K562 (cell line): ENCODE data around the gene IZUMO4. TPM values are rescaled to one million over a fixed set of nuclear protein-coding genes. Genes with fewer than 3 reads are reported as not detected.

ENCODE experiments used
- ATAC-seq: fragments of 200-7000 bp; cut with Tn5 transposase; 3 replicates; pipeline ENCODE4 v1.9.1; 2020; ENCODE audit warnings: moderate library complexity
- BruUV-seq: library from RNA; stranded (reverse); fragments of 400-500 nt; replicated peaks from 2 replicates; lab custom pipeline; 2021; lab: Mats Ljungman, UMichigan
- CTCF ChIA-PET: fragments of 300-600 bp; formaldehyde crosslinking; extraction: SDS; loops from one replicate; lab custom pipeline; 2021; ENCODE audit warnings: low intra/inter-chr PET ratio; lab: Yijun Ruan, JAX
- POLR2A ChIA-PET: fragments of 300-600, 350-650 bp; sonication (Branson Sonifier 250); formaldehyde crosslinking; extraction: SDS; loops from one replicate; lab custom pipeline; 2021; ENCODE audit warnings: antibody characterized with exemption, inconsistent platforms; lab: Yijun Ruan, JAX
- DNase-seq, 4 experiments: peaks; one replicate each; pipeline versions ENCODE4 v3.0.0 to v3.0.0-alpha.2; 2011 to 2018; ENCODE audit warnings: low spot score in 3 of 4, mixed read lengths in 3 of 4; ENCODE audit errors: extremely low read depth in 1 of 4
- FAIRE-seq: peaks from 2 replicates; lab custom pipeline; 2011; peaks lifted over from hg19 to GRCh38; lab: Jason Lieb, UNC
- H2AFZ ChIP-seq: 2 replicates; pipeline ENCODE4 v1.6.0; 2011; ENCODE audit warnings: low read depth, low read length, control low read depth, inconsistent platforms
- H3K27ac ChIP-seq: fragments of 200-600 bp; 3 replicates; pipeline ENCODE4 v1.8.0; 2011; ENCODE audit warnings: low read depth, mild to moderate bottlenecking, control low read depth, inconsistent platforms, low read length, moderate library complexity, mixed read lengths; ENCODE audit errors: extremely low read depth
- H3K27me3 ChIP-seq, 2 experiments: fragments of 300-600 bp in 1 of 2; 2 replicates in 1 of 2; 3 replicates in 1 of 2; pipeline versions ENCODE4 v1.6.0 to v1.8.0; 2011; ENCODE audit warnings: inconsistent platforms in 2 of 2, low read length in 2 of 2, mild to moderate bottlenecking in 1 of 2, mixed read lengths in 1 of 2, moderate library complexity in 1 of 2; ENCODE audit not compliant: control insufficient read depth in 2 of 2, insufficient read depth in 2 of 2
- H3K36me3 ChIP-seq: fragments of 300-600 bp; 3 replicates; pipeline ENCODE4 v1.8.0; 2011; ENCODE audit warnings: mild to moderate bottlenecking, low read length, inconsistent platforms; ENCODE audit not compliant: control insufficient read depth, insufficient read depth
- H3K4me1 ChIP-seq, 2 experiments: fragments of 200-600 bp in 1 of 2; replicated peaks in 1 of 2; 2 replicates in 1 of 2; 3 replicates in 1 of 2; pipeline versions ENCODE4 v1.5.1 to v1.8.0; 2011; ENCODE audit warnings: inconsistent platforms in 2 of 2, low read length in 2 of 2, mild to moderate bottlenecking in 1 of 2, mixed read lengths in 1 of 2, moderate library complexity in 1 of 2; ENCODE audit not compliant: control insufficient read depth in 2 of 2, insufficient read depth in 2 of 2
- H3K4me2 ChIP-seq: 2 replicates; pipeline ENCODE4 v1.6.1; 2011; ENCODE audit warnings: low read length, control low read depth, inconsistent platforms, mixed read lengths; ENCODE audit not compliant: insufficient read depth
- H3K4me3 ChIP-seq: fragments of 200-600 bp; sonication (generic), shearing (Covaris generic); 2 replicates; pipeline ENCODE4 v1.5.1; 2016; ENCODE audit warnings: control low read depth, inconsistent platforms
- H3K79me2 ChIP-seq: fragments of 200-600 bp; 3 replicates; pipeline ENCODE4 v1.8.0; 2011; ENCODE audit warnings: low read length, inconsistent platforms; ENCODE audit not compliant: control insufficient read depth, insufficient read depth
- H3K9ac ChIP-seq, 2 experiments: 2 replicates each; pipeline versions ENCODE4 v1.6.0 to v1.6.1; 2011; ENCODE audit warnings: low read depth in 2 of 2, low read length in 2 of 2, control low read depth in 1 of 2, inconsistent platforms in 1 of 2, mild to moderate bottlenecking in 1 of 2, mixed read lengths in 1 of 2; ENCODE audit not compliant: insufficient read depth in 1 of 2
- H3K9me1 ChIP-seq: one replicate; pipeline ENCODE4 v1.6.0; 2011; ENCODE audit warnings: inconsistent platforms, mild to moderate bottlenecking, low read length, moderate library complexity; ENCODE audit not compliant: control insufficient read depth, insufficient read depth
- H3K9me3 ChIP-seq: replicated peaks from 2 replicates; pipeline ENCODE4 v1.5.1; 2011; ENCODE audit warnings: low read depth, low read length, inconsistent platforms; ENCODE audit not compliant: control insufficient read depth, insufficient read depth
- H4K20me1 ChIP-seq: replicated peaks from 2 replicates; pipeline ENCODE4 v1.6.1; 2011; ENCODE audit warnings: low read length, inconsistent platforms, mixed read lengths; ENCODE audit not compliant: control insufficient read depth, insufficient read depth
- MECOM ChIP-seq: fragments of 250-450 bp; sonication (Bioruptor Pico); IDR thresholded peaks from 2 replicates; pipeline ENCODE4 v1.8.0; 2022; ENCODE audit warnings: inconsistent platforms
- POLR2AphosphoS5 ChIP-seq: IDR thresholded peaks from 2 replicates; pipeline ENCODE4 v1.6.1; 2011; ENCODE audit warnings: mild to moderate bottlenecking, low read depth, low read length, moderate library complexity; ENCODE audit not compliant: control insufficient read depth, insufficient read depth
- POLR2G ChIP-seq: fragments of 200-400 bp; formaldehyde crosslinking; IDR thresholded peaks from 2 replicates; pipeline ENCODE4 v1.6.1; 2017; ENCODE audit warnings: low read depth, mild to moderate bottlenecking, antibody characterized with exemption, low read length, moderate library complexity
- RBM22 ChIP-seq: fragments of 200-400 bp; formaldehyde crosslinking; IDR thresholded peaks from 2 replicates; pipeline ENCODE4 v1.6.1; 2018; ENCODE audit warnings: low read length, low read depth; ENCODE audit not compliant: poor library complexity, severe bottlenecking
- SMC3 ChIP-seq: conservative IDR thresholded peaks from 2 replicates; pipeline ENCODE4 v1.6.1; 2011; ENCODE audit warnings: low read depth, low read length, improper control_type of control experiment; ENCODE audit not compliant: insufficient read depth
- UBTF ChIP-seq, 2 experiments: IDR thresholded peaks; 2 replicates each; pipeline ENCODE4 v1.6.1; 2012; ENCODE audit warnings: improper control_type of control experiment in 2 of 2, low read depth in 2 of 2, low read length in 2 of 2, borderline replicate concordance in 1 of 2
- ZNF584 ChIP-seq: fragments of 200-800 bp; sonication (Bioruptor generic); IDR thresholded peaks from 2 replicates; pipeline ENCODE4 v1.6.1; 2016; ENCODE audit warnings: low read depth, mild to moderate bottlenecking, missing genetic modification characterization, missing compliant biosample characterization
- ZNF589 ChIP-seq: fragments of 200-800 bp; sonication (Bioruptor generic); IDR thresholded peaks from 2 replicates; pipeline ENCODE4 v1.6.1; 2016; ENCODE audit warnings: low read depth, missing genetic modification characterization, missing compliant biosample characterization
- ZNF830 ChIP-seq: fragments of 250-450 bp; sonication (Bioruptor Pico); IDR thresholded peaks from 2 replicates; pipeline ENCODE4 v1.5.0; 2021; ENCODE audit warnings: mild to moderate bottlenecking
- WGBS: fragments of 100-300 bp; shearing (Covaris generic); methylation state at CpG from one replicate; pipeline ENCODE4 v1.1.6; 2016; ENCODE audit warnings: low coverage, mixed read lengths; ENCODE audit not compliant: insufficient coverage; ENCODE audit errors: missing lambda C conversion rate; 5-methylcytosine and 5-hydroxymethylcytosine counted together
- in situ Hi-C: fragments of 300-500 bp; cut with MboI; formaldehyde crosslinking; loops from 4 replicates; pipeline ENCODE4 v1.15.0; 2018; ENCODE audit warnings: inconsistent platforms, mixed read lengths
- intact Hi-C: fragments of 100-400 bp; cut with micrococcal nuclease; formaldehyde crosslinking; loops from 2 replicates; pipeline ENCODE4 v1.14.2; 2022
- polyA plus RNA-seq, 8 experiments: library from polyadenylated mRNA; depleted of rRNA in 4 of 8; stranded (reverse) in 5 of 8; unstranded in 3 of 8; fragments of >200 nt; fragmentation: Nextera tagmentation in 2 of 8; fragmentation: Illumina TruSeq in 1 of 8; extraction: Ambion mirVana in 2 of 8; extraction: Trizol in 1 of 8; gene quantifications; 2 replicates each; pipeline versions ENCODE4 v1.2.1 to v1.2.3, GENCODE V29; 2011 to 2014; ENCODE audit warnings: inconsistent platforms in 1 of 8, missing spikeins in 1 of 8
- total RNA-seq, 7 experiments: library from RNA; depleted of rRNA in 6 of 7; stranded (reverse); fragments of >200 nt in 6 of 7; fragmentation: Illumina TruSeq in 2 of 7; extraction: Trizol in 2 of 7; gene quantifications; 2 replicates each; pipeline versions ENCODE4 v1.2.1 to v1.2.3, GENCODE V29; 2011 to 2021; ENCODE audit warnings: low replicate concordance in 1 of 7

IZUMO4 gene
- total and polyA plus RNA-seq, 9 of the 15 experiments (the other 6 are each of a cell fraction or from before 2014, with no cell fraction given), result 0.07 to 3.9 (median 1.2) TPM

DNA sequence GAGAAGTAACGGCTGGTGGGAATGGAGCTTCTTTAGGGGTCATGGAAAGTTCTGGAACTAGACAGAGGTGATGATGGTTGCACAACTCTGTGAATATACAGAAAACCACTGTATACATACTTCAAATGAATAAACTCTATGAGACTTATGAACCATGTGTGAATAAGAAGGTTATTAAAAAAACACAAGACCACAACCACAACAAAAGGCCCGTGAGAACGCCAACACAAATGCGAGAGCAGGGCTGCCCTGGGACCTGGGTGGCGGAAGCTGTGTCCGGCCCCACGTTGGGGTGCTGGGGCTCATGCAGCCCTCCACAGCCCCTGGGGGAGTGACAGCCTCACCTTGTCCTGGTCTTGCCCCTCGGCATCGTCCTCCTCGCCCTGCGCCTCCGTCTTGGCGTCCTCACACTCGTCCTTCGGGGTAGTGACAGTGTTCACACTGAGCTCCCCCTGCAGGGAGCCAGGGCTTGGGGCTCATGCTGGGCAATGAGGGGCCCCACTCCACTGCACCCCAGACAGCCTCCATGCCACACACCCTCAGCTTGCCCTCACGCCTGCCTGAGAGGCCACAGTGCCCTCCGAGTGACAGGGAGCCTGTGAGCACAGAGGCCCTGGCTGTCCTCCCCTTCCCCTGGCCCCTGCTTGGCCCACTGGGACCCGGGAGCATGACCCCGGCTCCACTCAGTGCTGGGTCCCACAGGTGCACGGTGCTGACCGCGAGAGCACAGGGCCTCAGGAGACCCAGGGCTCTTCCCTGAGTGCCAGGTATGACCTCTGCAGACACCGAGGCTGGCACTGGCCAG, 16.0 kb downstream of the IZUMO4 start:
- Histone ChIP-seq H3K9me1 (no peaks in the 10 kb centered on the region), H3K4me2 (no peak overlapping the region), H3K27me3 (no peaks in the 10 kb centered on the region), H3K79me2 (no peaks in the 10 kb centered on the region), H3K9me3 (no peaks in the 10 kb centered on the region), H3K27ac (no peak overlapping the region), H2AFZ (no peak overlapping the region), H3K9ac (no peak overlapping the region), H3K36me3 (peaks cover 98% of the 10 kb centered on the region), H4K20me1 (no peaks in the 10 kb centered on the region; the same call in 1 of the 2 replicates), H3K4me1 (peaks cover 0 to 16% of the 10 kb centered on the region in 2 experiments; a peak in 1 of 5 replicates), H3K4me3 (no peak overlapping the region)
- no TSS peak for BruUV-seq
- in situ Hi-C loops, result no loop called here
- TF ChIP-seq UBTF (IDR thresholded peaks at IDR 0.05; ENCODE audit: borderline replicate concordance in 1 of 2, low read depth in 2 of 2, low read length in 2 of 2) (no peak), POLR2G (peak; percentile 51; the same call in 1 of the 2 replicates), SMC3 (no peak), MECOM (CRISPR knock-in tag) (no peak), POLR2AphosphoS5 (no peak), RBM22 (peak; percentile 25), ZNF589 (CRISPR knock-in tag) (no peak), ZNF584 (CRISPR knock-in tag) (no peak), ZNF830 (CRISPR knock-in tag) (no peak)
- DNase-seq (no peak), ATAC-seq (no peak), FAIRE-seq (no peak)
- CTCF ChIA-PET, result no interaction called here
- 88% methylated on average over 18 of the region's 23 CpGs for WGBS
- intact Hi-C loops, result no loop called here
- POLR2A ChIA-PET, result interaction anchor here (0.5 to 1.2 kb wide), 2 partner anchors 123 to 363 kb away, joined by 3 read pairs; partner anchors contain the start of gene GADD45B
